HepG2 (cell line): Measurements from ENCODE around the gene UBE2G2. TPM values are rescaled to one million over a fixed set of nuclear protein-coding genes. Genes with fewer than 3 reads are reported as not detected.

Experiments used
- ATAC-seq: fragments of 200-7000 bp; cut with Tn5 transposase; 3 replicates; pipeline ENCODE4 v1.9.1; 2020; ENCODE audit warnings: mild to moderate bottlenecking, moderate library complexity
- BruUV-seq: library from RNA; stranded (reverse); fragments of 400-500 nt; replicated peaks from 2 replicates; lab custom pipeline; 2021; lab: Mats Ljungman, UMichigan
- CTCF ChIA-PET: fragments of 300-600 bp; formaldehyde crosslinking; extraction: SDS; loops from one replicate; lab custom pipeline; 2021; ENCODE audit warnings: low total read pairs, inconsistent platforms, low intra/inter-chr PET ratio; lab: Yijun Ruan, JAX
- POLR2A ChIA-PET: fragments of 350-600 bp; sonication (Branson Sonifier 250); formaldehyde crosslinking; loops from one replicate; lab custom pipeline; 2020; ENCODE audit warnings: antibody characterized with exemption, inconsistent platforms; lab: Yijun Ruan, JAX
- DNase-seq: peaks from one replicate; pipeline ENCODE4 v3.0.0-alpha.2; 2015; ENCODE audit warnings: low spot score
- FAIRE-seq: peaks from 3 replicates; lab custom pipeline; 2011; peaks lifted over from hg19 to GRCh38; lab: Jason Lieb, UNC
- H2AFZ ChIP-seq: one replicate; pipeline ENCODE4 v1.6.1; 2011; ENCODE audit warnings: low read length, inconsistent platforms
- H3K27ac ChIP-seq: fragments of 300-600 bp; 3 replicates; pipeline ENCODE4 v1.8.0; 2011; ENCODE audit warnings: mixed run types, mild to moderate bottlenecking, mixed read lengths, low read length, inconsistent platforms; ENCODE audit not compliant: insufficient read depth; ENCODE audit errors: extremely low read length
- H3K27me3 ChIP-seq, 2 experiments: fragments of 200-600 bp in 1 of 2; 2 replicates in 1 of 2; 3 replicates in 1 of 2; pipeline versions ENCODE4 v1.6.0 to v1.8.0; 2011; ENCODE audit warnings: low read length in 2 of 2, mild to moderate bottlenecking in 2 of 2, moderate library complexity in 2 of 2, inconsistent platforms in 1 of 2; ENCODE audit not compliant: insufficient read depth in 2 of 2, control insufficient read depth in 1 of 2
- H3K36me3 ChIP-seq, 2 experiments: fragments of 200-600 bp in 1 of 2; replicated peaks in 1 of 2; 2 replicates in 1 of 2; 3 replicates in 1 of 2; pipeline versions ENCODE4 v1.5.1 to v1.8.0; 2011; ENCODE audit warnings: low read length in 2 of 2, inconsistent platforms in 1 of 2; ENCODE audit not compliant: insufficient read depth in 2 of 2, control insufficient read depth in 1 of 2
- H3K4me1 ChIP-seq: 2 replicates; pipeline ENCODE4 v1.5.1; 2012; ENCODE audit warnings: low read length, inconsistent platforms; ENCODE audit not compliant: insufficient read depth
- H3K4me2 ChIP-seq: 2 replicates; pipeline ENCODE4 v1.6.0; 2011; ENCODE audit warnings: low read depth, low read length, inconsistent platforms
- H3K4me3 ChIP-seq, 3 experiments: fragments of 200-600 bp in 1 of 3; sonication (generic), shearing (Covaris generic) in 1 of 3; replicated peaks in 1 of 3; 2 replicates each; pipeline ENCODE4 v1.5.1; 2011 to 2016; ENCODE audit warnings: low read length in 3 of 3, inconsistent platforms in 2 of 3, low read depth in 2 of 3, mild to moderate bottlenecking in 2 of 3, control low read depth in 1 of 3, mixed read lengths in 1 of 3; ENCODE audit not compliant: insufficient read depth in 1 of 3
- H3K79me2 ChIP-seq: one replicate; pipeline ENCODE4 v1.6.1; 2011; ENCODE audit warnings: low read length, inconsistent platforms; ENCODE audit not compliant: insufficient read depth
- H3K9ac ChIP-seq: 2 replicates; pipeline ENCODE4 v1.6.0; 2011; ENCODE audit warnings: mild to moderate bottlenecking, low read depth, low read length, inconsistent platforms; ENCODE audit not compliant: insufficient read depth
- H3K9me3 ChIP-seq: 2 replicates; pipeline ENCODE4 v1.5.1; 2012; ENCODE audit warnings: mild to moderate bottlenecking, low read length
- H4K20me1 ChIP-seq: 2 replicates; pipeline ENCODE4 v1.6.0; 2011; ENCODE audit warnings: inconsistent platforms, mild to moderate bottlenecking, low read length, moderate library complexity; ENCODE audit not compliant: insufficient read depth
- ARID4A ChIP-seq: sonication (generic); formaldehyde crosslinking; IDR thresholded peaks from 2 replicates; pipeline ENCODE4 v1.5.0; 2020; ENCODE audit warnings: mild to moderate bottlenecking, missing genetic modification reagents, borderline replicate concordance
- ARNT ChIP-seq: fragments of 450-650 bp; IDR thresholded peaks from 2 replicates; pipeline ENCODE4 v1.6.1; 2017
- HIVEP1 ChIP-seq: sonication (generic); formaldehyde crosslinking; IDR thresholded peaks from 2 replicates; pipeline ENCODE4 v1.4.0; 2020; ENCODE audit warnings: mild to moderate bottlenecking, missing genetic modification reagents
- JUNB ChIP-seq: sonication (generic); formaldehyde crosslinking; IDR thresholded peaks from 2 replicates; pipeline ENCODE4 v1.8.0; 2022; ENCODE audit warnings: missing genetic modification reagents, mild to moderate bottlenecking, borderline replicate concordance
- MAF1 ChIP-seq: sonication (generic); formaldehyde crosslinking; IDR thresholded peaks from 2 replicates; pipeline ENCODE4 v1.5.0; 2020; ENCODE audit warnings: missing genetic modification reagents, borderline replicate concordance
- PRDM15 ChIP-seq: sonication (generic); formaldehyde crosslinking; IDR thresholded peaks from 2 replicates; pipeline ENCODE4 v1.4.0; 2020; ENCODE audit warnings: missing genetic modification reagents
- SUZ12 ChIP-seq: fragments of 150-350 bp; IDR thresholded peaks from 2 replicates; pipeline ENCODE4 v1.6.1; 2014; ENCODE audit warnings: low read depth, low read length
- ZBTB14 ChIP-seq: sonication (generic); formaldehyde crosslinking; IDR thresholded peaks from 2 replicates; pipeline ENCODE4 v1.4.0; 2020; ENCODE audit warnings: missing genetic modification reagents
- ZNF124 ChIP-seq: sonication (generic); formaldehyde crosslinking; IDR thresholded peaks from 2 replicates; pipeline ENCODE4 v1.4.0; 2020; ENCODE audit warnings: missing genetic modification reagents
- ZNF224 ChIP-seq: sonication (generic); formaldehyde crosslinking; IDR thresholded peaks from 2 replicates; pipeline ENCODE4 v1.5.0; 2020; ENCODE audit warnings: mild to moderate bottlenecking, missing genetic modification reagents
- ZSCAN31 ChIP-seq: sonication (generic); formaldehyde crosslinking; IDR thresholded peaks from 2 replicates; pipeline ENCODE4 v1.5.0; 2020; ENCODE audit warnings: low read depth, mild to moderate bottlenecking, missing genetic modification reagents
- WGBS: methylation state at CpG from one replicate; pipeline ENCODE4 v1.1.6; 2017; ENCODE audit warnings: low lambda C conversion rate; 5-methylcytosine and 5-hydroxymethylcytosine counted together
- in situ Hi-C: cut with HindIII; loops from 2 replicates; pipeline ENCODE4 v1.10.0; 2017; ENCODE audit warnings: low pct_unique_long_range_greater_than_20kb; ENCODE audit not compliant: extremely low pct_ligation_motif_present
- intact Hi-C: fragments of 100-400 bp; cut with micrococcal nuclease; formaldehyde crosslinking; loops from one replicate; pipeline ENCODE4 v1.10.0; 2022; ENCODE audit not compliant: unreplicated experiment
- polyA plus RNA-seq, 8 experiments: library from polyadenylated mRNA; depleted of rRNA in 3 of 8; stranded (reverse) in 7 of 8; unstranded in 1 of 8; fragments of >200 nt; fragmentation: Illumina TruSeq in 4 of 8; extraction: Trizol in 4 of 8; gene quantifications; 2 replicates each; pipeline versions ENCODE4 v1.2.1 to v1.2.3, GENCODE V29; 2011 to 2016; ENCODE audit warnings: low read depth in 4 of 8, missing spikeins in 1 of 8, mixed read lengths in 1 of 8; ENCODE audit not compliant: insufficient read depth in 1 of 8
- total RNA-seq, 5 experiments: library from RNA; depleted of rRNA; stranded (reverse); fragments of >200 nt; fragmentation: Illumina TruSeq; extraction: Trizol; gene quantifications; 2 replicates each; pipeline ENCODE4 v1.2.3, GENCODE V29; 2016; ENCODE audit warnings: low read depth in 1 of 5

Gene UBE2G2
- total and polyA plus RNA-seq, 2 of the 13 experiments (the other 11 are each of a cell fraction or from before 2014, with no cell fraction given), result 55.4 to 92.0 TPM

- no peaks in the 10 kb centered on the region for H4K20me1 ChIP-seq
- WGBS, result 33% methylated on average over 8 of the region's 12 CpGs
- peak; percentile 8 for ATAC-seq
- H3K36me3 ChIP-seq, result peaks cover 0 to 6% of the 10 kb centered on the region in 2 experiments; a peak in 2 of 5 replicates
- CTCF ChIA-PET, result no interaction called here
- no peak for FAIRE-seq
- intact Hi-C loops, result no loop called here
- peak overlapping the region; percentile 67; the same call in 1 of the 2 replicates for H3K4me2 ChIP-seq
- no peaks in the 10 kb centered on the region for H3K9me3 ChIP-seq
- TF ChIP-seq ZSCAN31 (CRISPR knock-in tag), result no peak
- TF ChIP-seq ARID4A (CRISPR knock-in tag), result 0 out of 2 replicates have a peak, but pooled peaks have one; percentile 9
- no peak for TF ChIP-seq MAF1
- TF ChIP-seq JUNB (CRISPR knock-in tag), result no peak
- no peak for TF ChIP-seq ARNT
- no peak for TF ChIP-seq ZBTB14 (CRISPR knock-in tag)
- TF ChIP-seq ZNF124 (CRISPR knock-in tag), result no peak
- no peak for TF ChIP-seq ZNF224 (CRISPR knock-in tag)
- no peak for TF ChIP-seq SUZ12
- TF ChIP-seq PRDM15, result 0 out of 2 replicates have a peak, but pooled peaks have one; percentile 64
- no peak for TF ChIP-seq HIVEP1 (CRISPR knock-in tag)
- TF ChIP-seq, all 625 proteins: peak for 2
- POLR2A ChIA-PET, result no interaction called here
- in situ Hi-C loops, result no loop called here
- Histone ChIP-seq H3K4me1 (peaks cover 53% of the 10 kb centered on the region), H3K9ac (no peak overlapping the region), H3K27me3 (peaks cover 1 to 16% of the 10 kb centered on the region in 2 experiments; a peak in 2 of 5 replicates), H3K79me2 (no peaks in the 10 kb centered on the region), H2AFZ (no peak overlapping the region), H3K27ac (no peak overlapping the region), H3K4me3 (peak overlapping the region in 1 of 3 experiments; percentile 53; a peak in 1 of 6 replicates)
- no TSS peak for BruUV-seq
- no peak for DNase-seq
Observed at GRCh38 chr21:44765231-44766013, 36.2 kb downstream of the UBE2G2 start.
